Measurements from ENCODE around the gene ANO9. TPM values are rescaled to one million over a fixed set of nuclear protein-coding genes. Genes with fewer than 3 reads are reported as not detected.

Gene ANO9
- total RNA-seq, 2 donors from 2014 or later: 8.4 to 9.1 TPM

GRCh38 chr11:394858-395655, 46.8 kb downstream of the ANO9 start:
- intact Hi-C loops (cut with DNase I): no loop called here
- Histone ChIP-seq H3K4me3 (peak overlapping the region; percentile 40 to 55), H3K36me3 (no peaks in the 10 kb centered on the region), H3K27me3 (replicated peaks; ENCODE audit: insufficient read depth) (no peaks in the 10 kb centered on the region), H3K9me3 (no peaks in the 10 kb centered on the region), H3K27ac (peak overlapping the region; percentile 75 to 76), H3K4me1 (replicated peaks) (peaks cover 10% of the 10 kb centered on the region)
- DNase-seq (ENCODE audit: low spot score): no peak
- TF ChIP-seq POLR2A (IDR thresholded peaks at IDR 0.05) (no peak), POLR2AphosphoS5 (IDR thresholded peaks at IDR 0.05) (no peak), CTCF (IDR thresholded peaks at IDR 0.05) (no peak)
- 48% methylated on average over 25 of the region's 25 CpGs for WGBS

GRCh38 chr11:394034-394857, 47.6 kb downstream of the ANO9 start, which contains the start of gene PKP3:
PKP3 (plus strand) TSS chr11:394209; CDS start chr11:394293, 84 bp downstream.
- TF ChIP-seq CTCF (IDR thresholded peaks at IDR 0.05) (no peak), POLR2AphosphoS5 (IDR thresholded peaks at IDR 0.05) (peak; percentile 85), POLR2A (IDR thresholded peaks at IDR 0.05) (peak; percentile 83)
- peaks cover 10% of the 10 kb centered on the region for H3K4me1 ChIP-seq (replicated peaks)
- no peaks in the 10 kb centered on the region for H3K9me3 ChIP-seq
- peak within 1 kb of the TSS; percentile 75 to 76 for H3K27ac ChIP-seq
- peak; percentile 92 for DNase-seq (ENCODE audit: low spot score)
- H3K4me3 ChIP-seq: peak within 1 kb of the TSS; percentile 40 to 55
- WGBS: 39% methylated on average over 57 of the region's 57 CpGs
- no peaks in the 10 kb centered on the region for H3K27me3 ChIP-seq (replicated peaks; ENCODE audit: insufficient read depth)
- intact Hi-C loops (cut with DNase I): no loop called here
- no peaks in the 10 kb centered on the region for H3K36me3 ChIP-seq

- WGBS: 28% methylated on average over 17 of the region's 17 CpGs
- Histone ChIP-seq H3K27me3 (replicated peaks; ENCODE audit: insufficient read depth) (no peaks in the 10 kb centered on the region), H3K9me3 (no peaks in the 10 kb centered on the region), H3K27ac (peak overlapping the region; percentile 75 to 76), H3K36me3 (no peaks in the 10 kb centered on the region), H3K4me1 (replicated peaks) (peaks cover 10% of the 10 kb centered on the region), H3K4me3 (peak overlapping the region; percentile 40 to 55)
- intact Hi-C loops (cut with DNase I): no loop called here
- DNase-seq (ENCODE audit: low spot score): peak; percentile 80
- TF ChIP-seq POLR2AphosphoS5 (IDR thresholded peaks at IDR 0.05): peak; percentile 45
- TF ChIP-seq CTCF (IDR thresholded peaks at IDR 0.05): no peak
- peak; percentile 64 for TF ChIP-seq POLR2A (IDR thresholded peaks at IDR 0.05)
Observed at GRCh38 chr11:393219-394033, 48.4 kb downstream of the ANO9 start.

- Histone ChIP-seq H3K27me3 (replicated peaks; ENCODE audit: insufficient read depth) (no peaks in the 10 kb centered on the region), H3K36me3 (no peaks in the 10 kb centered on the region), H3K27ac (no peak overlapping the region), H3K4me3 (no peak overlapping the region), H3K9me3 (no peaks in the 10 kb centered on the region), H3K4me1 (replicated peaks) (peaks cover 10% of the 10 kb centered on the region)
- intact Hi-C loops (cut with DNase I): no loop called here
- WGBS: 71% methylated on average over 36 of the region's 36 CpGs
- no peak for DNase-seq (ENCODE audit: low spot score)
- TF ChIP-seq POLR2AphosphoS5 (IDR thresholded peaks at IDR 0.05) (no peak), CTCF (IDR thresholded peaks at IDR 0.05) (no peak), POLR2A (IDR thresholded peaks at IDR 0.05) (no peak)
Observed at GRCh38 chr11:392102-392777, 49.6 kb downstream of the ANO9 start.
